ENCODE data around the gene RPL7L1.
"Not testable (repeated sequence)": the region's sequence is repeated elsewhere in the genome, so short reads cannot be mapped to it uniquely, and the experiment has no call there.

DNA sequence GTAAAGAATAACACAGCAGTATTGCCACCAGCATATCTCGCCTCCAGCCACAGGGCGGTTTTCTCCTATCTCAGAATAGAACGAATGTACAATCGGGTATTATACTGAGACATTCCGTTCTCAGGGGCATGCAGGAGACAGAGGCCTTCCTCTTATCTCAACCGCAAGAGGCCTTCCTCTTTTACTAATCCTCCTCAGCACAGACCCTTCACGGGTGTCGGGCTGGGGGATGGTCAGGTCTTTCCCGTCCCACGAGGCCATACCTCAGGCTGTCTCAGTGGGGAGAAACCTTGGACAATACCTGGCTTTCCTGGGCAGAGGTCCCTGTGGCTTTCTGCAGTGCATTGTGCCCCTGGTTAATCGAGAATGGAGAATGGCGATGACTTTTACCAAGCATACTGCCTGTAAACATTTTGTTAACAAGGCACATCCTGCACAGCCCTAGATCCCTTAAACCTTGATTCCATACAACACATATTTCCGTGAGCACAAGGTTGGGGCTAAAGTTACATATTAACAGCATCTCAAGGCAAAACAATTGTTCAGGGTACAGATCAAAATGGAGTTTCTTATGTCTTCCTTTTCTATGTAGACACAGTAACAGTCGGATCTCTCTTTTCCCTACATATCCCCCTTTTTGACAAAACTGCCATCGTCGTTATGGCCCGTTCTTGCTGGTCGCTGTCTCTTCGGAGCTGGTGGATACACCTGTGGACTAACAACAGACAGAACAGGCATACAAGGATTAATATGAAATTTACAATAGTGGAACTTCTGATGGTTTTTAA lies 14.8 kb downstream of the RPL7L1 start:
- not testable (repeated sequence) for TF ChIP-seq POLR2A (IDR thresholded peaks at IDR 0.05; ENCODE audit: extremely low read depth, insufficient read length); MYC (IDR thresholded peaks at IDR 0.05; ENCODE audit: low read depth, low read length)
- TF ChIP-seq, protein P1, sequence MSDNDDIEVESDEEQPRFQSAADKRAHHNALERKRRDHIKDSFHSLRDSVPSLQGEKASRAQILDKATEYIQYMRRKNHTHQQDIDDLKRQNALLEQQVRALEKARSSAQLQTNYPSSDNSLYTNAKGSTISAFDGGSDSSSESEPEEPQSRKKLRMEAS (IDR thresholded peaks at IDR 0.05; ENCODE audit: low read depth, low read length) = not testable (repeated sequence)
- TF ChIP-seq, protein P2, sequence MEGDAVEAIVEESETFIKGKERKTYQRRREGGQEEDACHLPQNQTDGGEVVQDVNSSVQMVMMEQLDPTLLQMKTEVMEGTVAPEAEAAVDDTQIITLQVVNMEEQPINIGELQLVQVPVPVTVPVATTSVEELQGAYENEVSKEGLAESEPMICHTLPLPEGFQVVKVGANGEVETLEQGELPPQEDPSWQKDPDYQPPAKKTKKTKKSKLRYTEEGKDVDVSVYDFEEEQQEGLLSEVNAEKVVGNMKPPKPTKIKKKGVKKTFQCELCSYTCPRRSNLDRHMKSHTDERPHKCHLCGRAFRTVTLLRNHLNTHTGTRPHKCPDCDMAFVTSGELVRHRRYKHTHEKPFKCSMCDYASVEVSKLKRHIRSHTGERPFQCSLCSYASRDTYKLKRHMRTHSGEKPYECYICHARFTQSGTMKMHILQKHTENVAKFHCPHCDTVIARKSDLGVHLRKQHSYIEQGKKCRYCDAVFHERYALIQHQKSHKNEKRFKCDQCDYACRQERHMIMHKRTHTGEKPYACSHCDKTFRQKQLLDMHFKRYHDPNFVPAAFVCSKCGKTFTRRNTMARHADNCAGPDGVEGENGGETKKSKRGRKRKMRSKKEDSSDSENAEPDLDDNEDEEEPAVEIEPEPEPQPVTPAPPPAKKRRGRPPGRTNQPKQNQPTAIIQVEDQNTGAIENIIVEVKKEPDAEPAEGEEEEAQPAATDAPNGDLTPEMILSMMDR (IDR thresholded peaks at IDR 0.05; ENCODE audit: low read depth, low read length) = not testable (repeated sequence)
